ENCODE results near the gene KIF1C.
"Not testable (repeated sequence)": the region's sequence is repeated elsewhere in the genome, so short reads cannot be mapped to it uniquely, and the experiment has no call there.

KIF1C gene

DNA sequence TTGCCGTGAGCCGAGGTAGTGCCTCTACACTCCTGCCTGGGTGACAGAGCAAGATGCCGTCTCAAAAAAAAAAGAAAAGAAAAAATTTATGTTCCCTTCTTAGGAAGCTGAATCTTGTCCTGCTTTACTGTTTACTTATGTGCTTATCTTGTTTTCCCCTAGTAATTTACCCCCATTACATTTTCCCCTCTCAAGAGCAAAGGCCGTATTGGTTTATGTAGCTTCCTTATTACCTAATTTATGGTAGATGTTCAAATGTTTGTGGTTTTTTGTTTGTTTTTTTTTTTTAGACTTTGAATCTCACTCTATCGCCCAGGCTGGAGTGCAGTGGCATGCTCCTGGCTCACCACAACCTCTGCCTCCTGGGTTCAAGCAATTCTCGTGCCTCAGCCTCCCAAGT lies 47.7 kb downstream of the KIF1C start:
- no peak for DNase-seq (ENCODE audit: low read depth)

GRCh38 chr17:5047446-5047845 lies 49.7 kb downstream of the KIF1C start:
- no peak for DNase-seq (ENCODE audit: low read depth)

GRCh38 chr17:5049314-5049841 lies 51.6 kb downstream of the KIF1C start:
- DNase-seq (ENCODE audit: low read depth): no peak

DNA sequence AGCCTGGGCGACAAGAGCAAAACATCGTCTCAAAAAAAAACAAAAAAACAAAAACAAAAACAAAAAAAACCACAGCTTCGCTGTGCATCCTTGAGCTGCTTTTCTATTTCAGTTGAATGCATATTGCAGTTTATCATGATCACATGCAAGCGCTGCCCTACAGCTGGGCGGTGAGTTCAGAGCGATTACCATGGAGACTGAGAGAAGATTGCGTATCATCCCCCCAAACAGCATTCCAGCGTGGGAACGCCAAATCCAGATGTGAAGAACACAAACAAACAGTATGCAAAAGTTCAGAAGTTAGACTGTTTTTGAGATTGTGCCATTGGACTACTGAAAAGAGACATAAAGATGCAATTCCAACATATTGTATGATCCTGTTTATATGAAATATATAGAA lies 52.5 kb downstream of the KIF1C start:
- peak; percentile 6 for DNase-seq (ENCODE audit: low read depth)

DNA sequence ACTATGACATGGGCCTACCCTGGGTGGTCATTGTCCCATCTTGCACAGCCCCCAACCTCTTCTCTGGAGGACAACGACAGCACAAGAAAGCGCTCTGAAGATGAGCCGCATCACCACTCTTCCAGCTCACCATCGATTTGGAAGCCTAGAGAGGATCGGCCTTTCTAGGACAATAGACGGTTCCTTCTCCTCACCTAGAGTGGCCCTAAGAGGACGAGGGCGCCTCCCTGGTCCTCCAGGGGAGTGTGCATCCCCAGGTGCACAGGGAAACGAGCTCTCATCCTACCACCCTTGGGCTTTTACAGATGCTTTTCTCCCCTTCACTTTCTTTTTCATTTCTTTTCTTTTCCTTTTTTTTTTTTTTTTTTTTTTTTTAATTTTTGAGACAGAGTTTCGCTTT lies 57.8 kb downstream of the KIF1C start:
- no peak for DNase-seq (ENCODE audit: low read depth)

GRCh38 chr17:5065227-5065744 lies 67.5 kb downstream of the KIF1C start:
- no peak for DNase-seq (ENCODE audit: low read depth)

- no peak for DNase-seq (ENCODE audit: low read depth)
Measured at GRCh38 chr17:5068236-5068635, 70.5 kb downstream of the KIF1C start.

GRCh38 chr17:5069724-5070123 lies 72.0 kb downstream of the KIF1C start:
- no peak for DNase-seq (ENCODE audit: low read depth)

- DNase-seq (ENCODE audit: low read depth): not testable (repeated sequence)
Measured at GRCh38 chr17:5075472-5075871, 77.7 kb downstream of the KIF1C start.

DNA sequence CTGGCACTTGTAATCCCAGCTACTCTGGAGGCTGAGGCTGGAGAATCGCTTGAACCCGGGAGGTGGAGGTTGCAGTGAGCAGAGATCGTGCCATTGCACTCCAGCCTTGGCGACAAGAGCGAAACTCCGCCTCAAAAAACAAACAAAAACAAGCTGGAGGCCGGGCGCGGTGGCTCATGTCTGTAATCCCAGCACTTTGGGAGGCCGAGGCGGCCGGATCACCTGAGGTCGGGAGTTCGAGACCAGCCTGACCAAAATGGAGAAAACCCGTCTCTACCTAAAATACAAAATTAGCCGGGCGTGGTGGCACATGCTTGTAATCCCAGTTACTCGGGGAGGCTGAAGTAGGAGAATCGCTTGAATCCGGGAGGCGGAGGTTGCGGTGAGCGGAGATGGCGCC lies 79.5 kb downstream of the KIF1C start:
- DNase-seq (ENCODE audit: low read depth): not testable (repeated sequence)

GRCh38 chr17:5077781-5078105 lies 80.0 kb downstream of the KIF1C start:
- DNase-seq (ENCODE audit: low read depth): no peak

Measured in non-pigmented ciliary epithelial cell (primary cell).